ENCODE results near the gene NR1H3.

GRCh38 chr11:47244448-47245350 lies 13.1 kb upstream of the NR1H3 start:
- TF ChIP-seq ATF2 (IDR thresholded peaks at IDR 0.05; ENCODE audit: low read length) (no peak), EZH2 (IDR thresholded peaks at IDR 0.05; ENCODE audit: borderline replicate concordance, control insufficient read depth, low read depth, low read length) (no peak), POLR2AphosphoS5 (IDR thresholded peaks at IDR 0.05; ENCODE audit: low read length) (no peak), EP300 (IDR thresholded peaks at IDR 0.05; ENCODE audit: borderline replicate concordance in 1 of 2, control insufficient read depth in 1 of 2, low read depth in 2 of 2, low read length in 2 of 2) (no peak), RFX5 (IDR thresholded peaks at IDR 0.05; ENCODE audit: low read depth, low read length) (no peak), TCF12 (IDR thresholded peaks at IDR 0.05; ENCODE audit: low read depth, low read length) (no peak), CTCF (IDR thresholded peaks at IDR 0.05 in 2 of 3, conservative IDR thresholded peaks at IDR 0.05 in 1 of 3; ENCODE audit: control insufficient read depth in 2 of 3, extremely low read depth in 1 of 3, insufficient read depth in 1 of 3, low read depth in 3 of 3, low read length in 3 of 3) (no peak), CBX5 (IDR thresholded peaks at IDR 0.05; ENCODE audit: low read depth) (no peak), SRF (IDR thresholded peaks at IDR 0.05; ENCODE audit: low read depth in 2 of 2, low read length in 2 of 2) (no peak), CEBPZ (IDR thresholded peaks at IDR 0.05; ENCODE audit: low read depth, low read length) (no peak), FOXM1 (IDR thresholded peaks at IDR 0.05; ENCODE audit: low read depth, low read length) (no peak), SUPT20H (IDR thresholded peaks at IDR 0.05; ENCODE audit: borderline replicate concordance, control insufficient read depth, low read depth, low read length) (no peak), GABPA (IDR thresholded peaks at IDR 0.05; ENCODE audit: low read depth) (no peak), ZNF274 (IDR thresholded peaks at IDR 0.05; ENCODE audit: insufficient read depth, insufficient read length) (no peak)

Data from GM12878 (cell line).